Measurements from ENCODE around the gene NRP1. TPM values are rescaled to one million over a fixed set of nuclear protein-coding genes. Genes with fewer than 3 reads are reported as not detected.

NRP1 gene
- total and polyA plus RNA-seq, 10 donors = 4.8 to 202 (median 138) TPM

- WGBS, 5 donors = 86 to 93% (median 92%) methylated on average over 7 of the region's 7 CpGs
Measured at GRCh38 chr10:33320288-33320687, 14.2 kb downstream of the NRP1 start.

GRCh38 chr10:33315891-33316290 lies 18.6 kb downstream of the NRP1 start:
- Histone ChIP-seq H3K36me3 (peaks cover 0 to 12% (median 0%) of the 10 kb centered on the region in 6 donors), H3K27ac (peak overlapping the region in 7 of 8 donors; percentile 17 to 69 (median 59))

More at GRCh38 chr10:33320288-33320687, 14.2 kb downstream of the NRP1 start:
- Histone ChIP-seq H3K9me3 (peaks cover 0 to 8% (median 0%) of the 10 kb centered on the region in 8 donors), H3K4me1 (peaks cover 0 to 53% (median 35%) of the 10 kb centered on the region in 6 donors), H3K27ac (peak overlapping the region in 2 of 8 donors; percentile 9 to 20), H3K36me3 (peaks cover 0 to 18% (median 0%) of the 10 kb centered on the region in 6 donors), H3K4me3 (no peak overlapping the region), H3K27me3 (replicated peaks in 1 of 7) (no peaks in the 10 kb centered on the region)
- no peak for DNase-seq
- intact Hi-C loops (cut with DNase I; ENCODE audit: low total_unique reads) = no loop called here
- TF ChIP-seq POLR2AphosphoS5 (IDR thresholded peaks at IDR 0.05) (no peak), CTCF (IDR thresholded peaks at IDR 0.05 in 8 of 11, conservative IDR thresholded peaks at IDR 0.05 in 3 of 11) (no peak), POLR2A (IDR thresholded peaks at IDR 0.05) (no peak)

GRCh38 chr10:33314811-33315561 lies 19.5 kb downstream of the NRP1 start:
- 31 to 47% (median 40%) methylated on average over 5 of the region's 5 CpGs for WGBS, 5 donors
- TF ChIP-seq CTCF (IDR thresholded peaks at IDR 0.05 in 8 of 11, conservative IDR thresholded peaks at IDR 0.05 in 3 of 11) (no peak), POLR2A (IDR thresholded peaks at IDR 0.05) (no peak), POLR2AphosphoS5 (IDR thresholded peaks at IDR 0.05) (no peak)
- intact Hi-C loops (cut with DNase I; ENCODE audit: low total_unique reads) = no loop called here
- Histone ChIP-seq H3K27me3 (replicated peaks in 1 of 7) (no peaks in the 10 kb centered on the region), H3K9me3 (peaks cover 0 to 8% (median 0%) of the 10 kb centered on the region in 8 donors), H3K4me3 (no peak overlapping the region), H3K4me1 (peaks cover 4 to 47% (median 30%) of the 10 kb centered on the region in 6 donors), H3K27ac (peak overlapping the region in 5 of 8 donors; percentile 33 to 69 (median 59)), H3K36me3 (peaks cover 0 to 3% (median 0%) of the 10 kb centered on the region in 6 donors)
- no peak for DNase-seq

More at GRCh38 chr10:33315891-33316290, 18.6 kb downstream of the NRP1 start:
- WGBS, 5 donors = 44 to 60% (median 48%) methylated on average over 4 of the region's 4 CpGs
- TF ChIP-seq CTCF (IDR thresholded peaks at IDR 0.05 in 8 of 11, conservative IDR thresholded peaks at IDR 0.05 in 3 of 11) (no peak), POLR2AphosphoS5 (IDR thresholded peaks at IDR 0.05) (no peak), POLR2A (IDR thresholded peaks at IDR 0.05) (no peak)
- Histone ChIP-seq H3K4me1 (peaks cover 4 to 47% (median 32%) of the 10 kb centered on the region in 6 donors), H3K9me3 (peaks cover 0 to 8% (median 0%) of the 10 kb centered on the region in 8 donors), H3K4me3 (no peak overlapping the region), H3K27me3 (replicated peaks in 1 of 7) (no peaks in the 10 kb centered on the region)
- DNase-seq = no peak
- intact Hi-C loops (cut with DNase I; ENCODE audit: low total_unique reads) = no loop called here

GRCh38 chr10:33311640-33312039 lies 22.8 kb downstream of the NRP1 start:
- intact Hi-C loops (cut with DNase I; ENCODE audit: low total_unique reads) = no loop called here
- DNase-seq = no peak
- H3K27me3 ChIP-seq (replicated peaks in 1 of 7) = no peaks in the 10 kb centered on the region
- peaks cover 0 to 3% (median 0%) of the 10 kb centered on the region in 6 donors for H3K36me3 ChIP-seq
- H3K27ac ChIP-seq = peak overlapping the region in 7 of 8 donors; percentile 29 to 62 (median 58)
- H3K4me3 ChIP-seq = no peak overlapping the region
- peaks cover 0 to 4% (median 0%) of the 10 kb centered on the region in 8 donors for H3K9me3 ChIP-seq
- peaks cover 2 to 43% (median 22%) of the 10 kb centered on the region in 6 donors for H3K4me1 ChIP-seq
- WGBS, 5 donors = 61 to 83% (median 71%) methylated on average over 1 of the region's 1 CpG
- TF ChIP-seq POLR2AphosphoS5 (IDR thresholded peaks at IDR 0.05) = no peak
- no peak for TF ChIP-seq POLR2A (IDR thresholded peaks at IDR 0.05)
- no peak for TF ChIP-seq CTCF (IDR thresholded peaks at IDR 0.05 in 8 of 11, conservative IDR thresholded peaks at IDR 0.05 in 3 of 11)

Data from spleen (tissue), 11 donors.